Astrocyte of the hippocampus (primary cell): Measurements from ENCODE around the gene PCLAF.

Experiments used
- DNase-seq: peaks from one replicate; pipeline ENCODE4 v3.0.0; 2011; ENCODE audit warnings: low read depth, low spot score

Gene PCLAF

DNA sequence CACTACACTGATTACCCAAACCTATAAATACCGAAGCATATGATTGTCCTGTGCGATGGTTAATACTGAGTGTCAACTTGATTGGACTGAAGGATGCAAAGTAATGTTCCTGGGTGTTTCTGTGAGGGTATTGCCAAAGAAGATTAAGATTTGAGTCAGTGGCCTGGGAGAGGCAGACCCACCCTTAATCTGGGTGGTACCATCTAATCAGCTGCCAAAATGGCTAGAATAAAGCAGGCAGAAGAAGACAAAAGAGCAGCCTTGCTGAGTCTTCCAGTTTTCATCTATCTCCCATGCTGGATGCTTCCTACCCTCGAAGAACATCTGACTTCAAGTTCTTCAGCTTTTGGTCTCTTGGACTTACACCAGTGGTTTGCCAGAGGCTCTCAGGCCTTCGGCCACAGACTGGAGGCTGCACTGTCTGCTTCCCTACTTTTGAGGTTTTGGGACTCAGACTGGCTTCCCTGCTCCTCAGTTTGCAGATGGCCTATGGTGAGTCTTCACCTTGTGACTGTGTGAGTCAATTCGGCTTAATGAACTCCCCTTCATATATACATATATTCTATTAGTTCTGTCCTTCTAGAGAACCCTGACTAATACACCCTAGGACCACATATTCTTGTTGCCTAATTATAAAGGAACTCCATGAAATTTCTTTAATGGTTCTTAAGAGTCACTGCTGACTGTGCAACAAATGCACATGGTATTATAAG, 56.9 kb downstream of the PCLAF start:
- no peak for DNase-seq

DNA sequence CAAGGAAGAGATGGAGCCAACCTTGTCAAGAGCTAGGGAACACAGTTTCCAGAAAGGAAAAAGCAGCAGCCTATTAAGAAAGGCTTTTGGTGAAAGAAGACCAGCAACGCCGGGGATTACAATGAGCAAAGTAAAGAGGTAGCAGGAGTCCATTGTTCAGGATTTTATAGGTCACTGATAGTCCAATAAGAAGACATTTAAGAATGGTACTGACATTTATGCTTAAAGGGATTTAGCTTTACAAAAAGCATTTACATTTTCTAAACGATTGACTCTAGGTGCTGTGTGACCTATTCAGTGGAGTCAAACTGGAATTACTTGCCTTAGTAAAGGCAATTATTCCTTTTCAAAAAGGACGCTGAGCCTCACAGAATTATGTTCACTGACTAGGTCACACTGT, 66.0 kb downstream of the PCLAF start:
- DNase-seq: peak; percentile 4

DNA sequence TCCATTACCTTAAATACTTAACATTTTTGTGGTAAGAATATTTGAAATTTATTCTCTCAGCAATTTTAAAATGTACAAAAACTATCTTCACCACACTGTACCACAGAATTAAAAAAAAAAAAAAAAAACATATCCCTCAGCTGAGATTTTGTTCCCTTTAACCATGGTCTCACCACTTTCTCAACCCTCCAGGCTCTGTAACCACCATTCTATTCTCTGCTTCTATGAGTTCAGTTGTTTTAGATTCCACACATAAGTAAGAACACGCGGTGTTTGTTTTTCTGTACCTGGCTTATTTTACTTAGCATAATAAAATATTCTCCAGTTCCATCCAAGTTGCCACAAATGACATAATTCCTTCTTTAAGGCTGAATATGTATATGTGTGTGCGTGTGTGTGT, 66.8 kb downstream of the PCLAF start:
- DNase-seq: peak; percentile 52
